ENCODE measurements around the gene LIN37.

GRCh38 chr19:35718345-35719041 is 29.9 kb upstream of the LIN37 start:
- TF ChIP-seq, protein P1, sequence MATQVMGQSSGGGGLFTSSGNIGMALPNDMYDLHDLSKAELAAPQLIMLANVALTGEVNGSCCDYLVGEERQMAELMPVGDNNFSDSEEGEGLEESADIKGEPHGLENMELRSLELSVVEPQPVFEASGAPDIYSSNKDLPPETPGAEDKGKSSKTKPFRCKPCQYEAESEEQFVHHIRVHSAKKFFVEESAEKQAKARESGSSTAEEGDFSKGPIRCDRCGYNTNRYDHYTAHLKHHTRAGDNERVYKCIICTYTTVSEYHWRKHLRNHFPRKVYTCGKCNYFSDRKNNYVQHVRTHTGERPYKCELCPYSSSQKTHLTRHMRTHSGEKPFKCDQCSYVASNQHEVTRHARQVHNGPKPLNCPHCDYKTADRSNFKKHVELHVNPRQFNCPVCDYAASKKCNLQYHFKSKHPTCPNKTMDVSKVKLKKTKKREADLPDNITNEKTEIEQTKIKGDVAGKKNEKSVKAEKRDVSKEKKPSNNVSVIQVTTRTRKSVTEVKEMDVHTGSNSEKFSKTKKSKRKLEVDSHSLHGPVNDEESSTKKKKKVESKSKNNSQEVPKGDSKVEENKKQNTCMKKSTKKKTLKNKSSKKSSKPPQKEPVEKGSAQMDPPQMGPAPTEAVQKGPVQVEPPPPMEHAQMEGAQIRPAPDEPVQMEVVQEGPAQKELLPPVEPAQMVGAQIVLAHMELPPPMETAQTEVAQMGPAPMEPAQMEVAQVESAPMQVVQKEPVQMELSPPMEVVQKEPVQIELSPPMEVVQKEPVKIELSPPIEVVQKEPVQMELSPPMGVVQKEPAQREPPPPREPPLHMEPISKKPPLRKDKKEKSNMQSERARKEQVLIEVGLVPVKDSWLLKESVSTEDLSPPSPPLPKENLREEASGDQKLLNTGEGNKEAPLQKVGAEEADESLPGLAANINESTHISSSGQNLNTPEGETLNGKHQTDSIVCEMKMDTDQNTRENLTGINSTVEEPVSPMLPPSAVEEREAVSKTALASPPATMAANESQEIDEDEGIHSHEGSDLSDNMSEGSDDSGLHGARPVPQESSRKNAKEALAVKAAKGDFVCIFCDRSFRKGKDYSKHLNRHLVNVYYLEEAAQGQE (IDR thresholded peaks at IDR 0.05; ENCODE audit: borderline replicate concordance in 1 of 2, low read depth in 1 of 2, low read length in 2 of 2): no peak
- TF ChIP-seq EP300 (IDR thresholded peaks at IDR 0.05; ENCODE audit: low read depth in 2 of 2, low read length in 2 of 2) (no peak), EP300 (CRISPR knock-in tag; IDR thresholded peaks at IDR 0.05; ENCODE audit: borderline replicate concordance) (no peak), ZNF282 (IDR thresholded peaks at IDR 0.05; ENCODE audit: partially characterized antibody) (no peak), GABPA (IDR thresholded peaks at IDR 0.05; ENCODE audit: low read depth, low read length) (no peak), GABPA (CRISPR knock-in tag; IDR thresholded peaks at IDR 0.05; ENCODE audit: low read depth) (no peak), WIZ (CRISPR knock-in tag; IDR thresholded peaks at IDR 0.05) (no peak), ZBTB20 (CRISPR knock-in tag; IDR thresholded peaks at IDR 0.05; ENCODE audit: borderline replicate concordance, low read depth) (peak; percentile 20; the same call in 1 of the 2 replicates), NR2C2 (CRISPR knock-in tag; IDR thresholded peaks at IDR 0.05; ENCODE audit: borderline replicate concordance) (no peak), ZSCAN30 (CRISPR knock-in tag; IDR thresholded peaks at IDR 0.05) (no peak), JUN (CRISPR knock-in tag; IDR thresholded peaks at IDR 0.05) (no peak)
- TF ChIP-seq, protein P2, sequence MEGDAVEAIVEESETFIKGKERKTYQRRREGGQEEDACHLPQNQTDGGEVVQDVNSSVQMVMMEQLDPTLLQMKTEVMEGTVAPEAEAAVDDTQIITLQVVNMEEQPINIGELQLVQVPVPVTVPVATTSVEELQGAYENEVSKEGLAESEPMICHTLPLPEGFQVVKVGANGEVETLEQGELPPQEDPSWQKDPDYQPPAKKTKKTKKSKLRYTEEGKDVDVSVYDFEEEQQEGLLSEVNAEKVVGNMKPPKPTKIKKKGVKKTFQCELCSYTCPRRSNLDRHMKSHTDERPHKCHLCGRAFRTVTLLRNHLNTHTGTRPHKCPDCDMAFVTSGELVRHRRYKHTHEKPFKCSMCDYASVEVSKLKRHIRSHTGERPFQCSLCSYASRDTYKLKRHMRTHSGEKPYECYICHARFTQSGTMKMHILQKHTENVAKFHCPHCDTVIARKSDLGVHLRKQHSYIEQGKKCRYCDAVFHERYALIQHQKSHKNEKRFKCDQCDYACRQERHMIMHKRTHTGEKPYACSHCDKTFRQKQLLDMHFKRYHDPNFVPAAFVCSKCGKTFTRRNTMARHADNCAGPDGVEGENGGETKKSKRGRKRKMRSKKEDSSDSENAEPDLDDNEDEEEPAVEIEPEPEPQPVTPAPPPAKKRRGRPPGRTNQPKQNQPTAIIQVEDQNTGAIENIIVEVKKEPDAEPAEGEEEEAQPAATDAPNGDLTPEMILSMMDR (CRISPR knock-in tag; IDR thresholded peaks at IDR 0.05): no peak
